ENCODE results near the gene BTF3. TPM values are rescaled to one million over a fixed set of nuclear protein-coding genes. Genes with fewer than 3 reads are reported as not detected.

The BTF3 gene
- total and polyA plus RNA-seq, 9 of the 15 experiments (the other 6 are each of a cell fraction or from before 2014, with no cell fraction given), result 534 to 1,637 (median 848) TPM

DNA sequence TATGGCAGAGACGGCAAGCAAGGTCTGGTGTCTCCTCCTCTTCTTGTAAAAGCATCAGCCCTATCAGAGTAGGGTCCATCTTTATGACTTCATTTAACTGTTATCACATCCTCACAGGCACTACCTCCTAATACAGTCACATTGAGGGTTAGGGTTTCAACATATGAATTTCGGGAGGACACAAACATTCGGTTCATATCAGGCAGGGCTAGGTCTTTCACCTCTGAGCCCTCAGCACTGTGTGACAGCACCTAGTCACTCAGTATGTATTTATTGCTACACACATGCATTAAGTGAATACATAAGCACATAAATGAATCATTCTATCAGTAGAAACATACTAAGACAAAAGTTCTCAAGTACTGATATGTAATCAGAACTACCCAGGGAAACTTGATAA, 9.4 kb upstream of the BTF3 start (continued):
- TF ChIP-seq, protein P1, sequence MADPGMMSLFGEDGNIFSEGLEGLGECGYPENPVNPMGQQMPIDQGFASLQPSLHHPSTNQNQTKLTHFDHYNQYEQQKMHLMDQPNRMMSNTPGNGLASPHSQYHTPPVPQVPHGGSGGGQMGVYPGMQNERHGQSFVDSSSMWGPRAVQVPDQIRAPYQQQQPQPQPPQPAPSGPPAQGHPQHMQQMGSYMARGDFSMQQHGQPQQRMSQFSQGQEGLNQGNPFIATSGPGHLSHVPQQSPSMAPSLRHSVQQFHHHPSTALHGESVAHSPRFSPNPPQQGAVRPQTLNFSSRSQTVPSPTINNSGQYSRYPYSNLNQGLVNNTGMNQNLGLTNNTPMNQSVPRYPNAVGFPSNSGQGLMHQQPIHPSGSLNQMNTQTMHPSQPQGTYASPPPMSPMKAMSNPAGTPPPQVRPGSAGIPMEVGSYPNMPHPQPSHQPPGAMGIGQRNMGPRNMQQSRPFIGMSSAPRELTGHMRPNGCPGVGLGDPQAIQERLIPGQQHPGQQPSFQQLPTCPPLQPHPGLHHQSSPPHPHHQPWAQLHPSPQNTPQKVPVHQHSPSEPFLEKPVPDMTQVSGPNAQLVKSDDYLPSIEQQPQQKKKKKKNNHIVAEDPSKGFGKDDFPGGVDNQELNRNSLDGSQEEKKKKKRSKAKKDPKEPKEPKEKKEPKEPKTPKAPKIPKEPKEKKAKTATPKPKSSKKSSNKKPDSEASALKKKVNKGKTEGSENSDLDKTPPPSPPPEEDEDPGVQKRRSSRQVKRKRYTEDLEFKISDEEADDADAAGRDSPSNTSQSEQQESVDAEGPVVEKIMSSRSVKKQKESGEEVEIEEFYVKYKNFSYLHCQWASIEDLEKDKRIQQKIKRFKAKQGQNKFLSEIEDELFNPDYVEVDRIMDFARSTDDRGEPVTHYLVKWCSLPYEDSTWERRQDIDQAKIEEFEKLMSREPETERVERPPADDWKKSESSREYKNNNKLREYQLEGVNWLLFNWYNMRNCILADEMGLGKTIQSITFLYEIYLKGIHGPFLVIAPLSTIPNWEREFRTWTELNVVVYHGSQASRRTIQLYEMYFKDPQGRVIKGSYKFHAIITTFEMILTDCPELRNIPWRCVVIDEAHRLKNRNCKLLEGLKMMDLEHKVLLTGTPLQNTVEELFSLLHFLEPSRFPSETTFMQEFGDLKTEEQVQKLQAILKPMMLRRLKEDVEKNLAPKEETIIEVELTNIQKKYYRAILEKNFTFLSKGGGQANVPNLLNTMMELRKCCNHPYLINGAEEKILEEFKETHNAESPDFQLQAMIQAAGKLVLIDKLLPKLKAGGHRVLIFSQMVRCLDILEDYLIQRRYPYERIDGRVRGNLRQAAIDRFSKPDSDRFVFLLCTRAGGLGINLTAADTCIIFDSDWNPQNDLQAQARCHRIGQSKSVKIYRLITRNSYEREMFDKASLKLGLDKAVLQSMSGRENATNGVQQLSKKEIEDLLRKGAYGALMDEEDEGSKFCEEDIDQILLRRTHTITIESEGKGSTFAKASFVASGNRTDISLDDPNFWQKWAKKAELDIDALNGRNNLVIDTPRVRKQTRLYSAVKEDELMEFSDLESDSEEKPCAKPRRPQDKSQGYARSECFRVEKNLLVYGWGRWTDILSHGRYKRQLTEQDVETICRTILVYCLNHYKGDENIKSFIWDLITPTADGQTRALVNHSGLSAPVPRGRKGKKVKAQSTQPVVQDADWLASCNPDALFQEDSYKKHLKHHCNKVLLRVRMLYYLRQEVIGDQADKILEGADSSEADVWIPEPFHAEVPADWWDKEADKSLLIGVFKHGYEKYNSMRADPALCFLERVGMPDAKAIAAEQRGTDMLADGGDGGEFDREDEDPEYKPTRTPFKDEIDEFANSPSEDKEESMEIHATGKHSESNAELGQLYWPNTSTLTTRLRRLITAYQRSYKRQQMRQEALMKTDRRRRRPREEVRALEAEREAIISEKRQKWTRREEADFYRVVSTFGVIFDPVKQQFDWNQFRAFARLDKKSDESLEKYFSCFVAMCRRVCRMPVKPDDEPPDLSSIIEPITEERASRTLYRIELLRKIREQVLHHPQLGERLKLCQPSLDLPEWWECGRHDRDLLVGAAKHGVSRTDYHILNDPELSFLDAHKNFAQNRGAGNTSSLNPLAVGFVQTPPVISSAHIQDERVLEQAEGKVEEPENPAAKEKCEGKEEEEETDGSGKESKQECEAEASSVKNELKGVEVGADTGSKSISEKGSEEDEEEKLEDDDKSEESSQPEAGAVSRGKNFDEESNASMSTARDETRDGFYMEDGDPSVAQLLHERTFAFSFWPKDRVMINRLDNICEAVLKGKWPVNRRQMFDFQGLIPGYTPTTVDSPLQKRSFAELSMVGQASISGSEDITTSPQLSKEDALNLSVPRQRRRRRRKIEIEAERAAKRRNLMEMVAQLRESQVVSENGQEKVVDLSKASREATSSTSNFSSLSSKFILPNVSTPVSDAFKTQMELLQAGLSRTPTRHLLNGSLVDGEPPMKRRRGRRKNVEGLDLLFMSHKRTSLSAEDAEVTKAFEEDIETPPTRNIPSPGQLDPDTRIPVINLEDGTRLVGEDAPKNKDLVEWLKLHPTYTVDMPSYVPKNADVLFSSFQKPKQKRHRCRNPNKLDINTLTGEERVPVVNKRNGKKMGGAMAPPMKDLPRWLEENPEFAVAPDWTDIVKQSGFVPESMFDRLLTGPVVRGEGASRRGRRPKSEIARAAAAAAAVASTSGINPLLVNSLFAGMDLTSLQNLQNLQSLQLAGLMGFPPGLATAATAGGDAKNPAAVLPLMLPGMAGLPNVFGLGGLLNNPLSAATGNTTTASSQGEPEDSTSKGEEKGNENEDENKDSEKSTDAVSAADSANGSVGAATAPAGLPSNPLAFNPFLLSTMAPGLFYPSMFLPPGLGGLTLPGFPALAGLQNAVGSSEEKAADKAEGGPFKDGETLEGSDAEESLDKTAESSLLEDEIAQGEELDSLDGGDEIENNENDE (IDR thresholded peaks at IDR 0.05; ENCODE audit: low read depth, low read length), result no peak
- TF ChIP-seq, protein P2, sequence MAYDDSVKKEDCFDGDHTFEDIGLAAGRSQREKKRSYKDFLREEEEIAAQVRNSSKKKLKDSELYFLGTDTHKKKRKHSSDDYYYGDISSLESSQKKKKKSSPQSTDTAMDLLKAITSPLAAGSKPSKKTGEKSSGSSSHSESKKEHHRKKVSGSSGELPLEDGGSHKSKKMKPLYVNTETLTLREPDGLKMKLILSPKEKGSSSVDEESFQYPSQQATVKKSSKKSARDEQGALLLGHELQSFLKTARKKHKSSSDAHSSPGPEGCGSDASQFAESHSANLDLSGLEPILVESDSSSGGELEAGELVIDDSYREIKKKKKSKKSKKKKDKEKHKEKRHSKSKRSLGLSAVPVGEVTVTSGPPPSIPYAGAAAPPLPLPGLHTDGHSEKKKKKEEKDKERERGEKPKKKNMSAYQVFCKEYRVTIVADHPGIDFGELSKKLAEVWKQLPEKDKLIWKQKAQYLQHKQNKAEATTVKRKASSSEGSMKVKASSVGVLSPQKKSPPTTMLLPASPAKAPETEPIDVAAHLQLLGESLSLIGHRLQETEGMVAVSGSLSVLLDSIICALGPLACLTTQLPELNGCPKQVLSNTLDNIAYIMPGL (CRISPR knock-in tag; IDR thresholded peaks at IDR 0.05), result no peak
- TF ChIP-seq MCM7 (IDR thresholded peaks at IDR 0.05) (no peak), SP2 (IDR thresholded peaks at IDR 0.05; ENCODE audit: extremely low read depth, low read depth, low read length, poor library complexity, severe bottlenecking) (no peak), ETV1 (tag; conservative IDR thresholded peaks at IDR 0.05; ENCODE audit: low read depth) (no peak), PHTF2 (CRISPR knock-in tag; IDR thresholded peaks at IDR 0.05) (no peak), TCFL5 (CRISPR knock-in tag; conservative IDR thresholded peaks at IDR 0.05) (no peak), SETDB1 (IDR thresholded peaks at IDR 0.05; ENCODE audit: low read length) (no peak), ATF1 (CRISPR knock-in tag; IDR thresholded peaks at IDR 0.05) (no peak), ATF1 (tag; IDR thresholded peaks at IDR 0.05) (peak; percentile 54), XRCC5 (IDR thresholded peaks at IDR 0.05; ENCODE audit: low read depth, low read length) (no peak), GTF2E2 (tag; IDR thresholded peaks at IDR 0.05) (no peak)
- TF ChIP-seq, protein P3, sequence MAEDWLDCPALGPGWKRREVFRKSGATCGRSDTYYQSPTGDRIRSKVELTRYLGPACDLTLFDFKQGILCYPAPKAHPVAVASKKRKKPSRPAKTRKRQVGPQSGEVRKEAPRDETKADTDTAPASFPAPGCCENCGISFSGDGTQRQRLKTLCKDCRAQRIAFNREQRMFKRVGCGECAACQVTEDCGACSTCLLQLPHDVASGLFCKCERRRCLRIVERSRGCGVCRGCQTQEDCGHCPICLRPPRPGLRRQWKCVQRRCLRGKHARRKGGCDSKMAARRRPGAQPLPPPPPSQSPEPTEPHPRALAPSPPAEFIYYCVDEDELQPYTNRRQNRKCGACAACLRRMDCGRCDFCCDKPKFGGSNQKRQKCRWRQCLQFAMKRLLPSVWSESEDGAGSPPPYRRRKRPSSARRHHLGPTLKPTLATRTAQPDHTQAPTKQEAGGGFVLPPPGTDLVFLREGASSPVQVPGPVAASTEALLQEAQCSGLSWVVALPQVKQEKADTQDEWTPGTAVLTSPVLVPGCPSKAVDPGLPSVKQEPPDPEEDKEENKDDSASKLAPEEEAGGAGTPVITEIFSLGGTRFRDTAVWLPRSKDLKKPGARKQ (CRISPR knock-in tag; IDR thresholded peaks at IDR 0.05), result no peak
- TF ChIP-seq, protein P4, sequence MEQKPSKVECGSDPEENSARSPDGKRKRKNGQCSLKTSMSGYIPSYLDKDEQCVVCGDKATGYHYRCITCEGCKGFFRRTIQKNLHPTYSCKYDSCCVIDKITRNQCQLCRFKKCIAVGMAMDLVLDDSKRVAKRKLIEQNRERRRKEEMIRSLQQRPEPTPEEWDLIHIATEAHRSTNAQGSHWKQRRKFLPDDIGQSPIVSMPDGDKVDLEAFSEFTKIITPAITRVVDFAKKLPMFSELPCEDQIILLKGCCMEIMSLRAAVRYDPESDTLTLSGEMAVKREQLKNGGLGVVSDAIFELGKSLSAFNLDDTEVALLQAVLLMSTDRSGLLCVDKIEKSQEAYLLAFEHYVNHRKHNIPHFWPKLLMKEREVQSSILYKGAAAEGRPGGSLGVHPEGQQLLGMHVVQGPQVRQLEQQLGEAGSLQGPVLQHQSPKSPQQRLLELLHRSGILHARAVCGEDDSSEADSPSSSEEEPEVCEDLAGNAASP (IDR thresholded peaks at IDR 0.05), result no peak
